DOHH2 (cell line): ENCODE data around the gene KCNJ11.
"Not testable (repeated sequence)": the region's sequence is repeated elsewhere in the genome, so short reads cannot be mapped to it uniquely, and the experiment has no call there.

Source experiments
- CTCF ChIP-seq: fragments of 200-600 bp; sonication (generic); IDR thresholded peaks from one replicate; pipeline ENCODE4 v1.5.1; 2014; ENCODE audit warnings: antibody characterized with exemption, mild to moderate bottlenecking, low read depth, low read length; ENCODE audit not compliant: poor library complexity, severe bottlenecking
- EZH2phosphoT487 ChIP-seq: fragments of 200-600 bp; sonication (generic); IDR thresholded peaks from 2 replicates; pipeline ENCODE4 v1.6.1; 2017; ENCODE audit warnings: borderline replicate concordance, mild to moderate bottlenecking, antibody characterized with exemption, low read length, moderate library complexity, mixed read lengths

DNA sequence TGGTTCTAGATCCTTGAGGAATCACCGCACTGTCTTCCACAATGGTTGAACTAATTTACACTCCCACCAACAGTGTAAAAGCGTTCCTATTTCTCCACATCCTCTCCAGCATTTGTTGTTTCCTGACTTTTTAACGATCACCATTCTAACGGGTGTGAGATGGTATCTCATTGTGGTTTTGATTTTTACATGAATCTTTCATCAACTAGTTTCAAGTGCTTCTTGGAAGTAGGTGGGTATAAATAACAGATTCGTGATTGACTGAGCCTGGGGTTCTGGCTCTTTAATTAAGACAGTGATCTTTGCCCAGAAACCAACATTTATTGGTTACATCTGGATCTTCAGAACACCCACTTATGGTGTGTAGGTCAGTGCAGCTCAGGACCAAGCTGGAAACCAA lies 37.8 kb upstream of the KCNJ11 start:
- not testable (repeated sequence) for TF ChIP-seq CTCF, EZH2phosphoT487
